ENCODE data around the gene SYNDIG1L.
"Not testable (repeated sequence)": the region's sequence is repeated elsewhere in the genome, so short reads cannot be mapped to it uniquely, and the experiment has no call there.

SYNDIG1L gene

GRCh38 chr14:74400031-74400685, 25.9 kb downstream of the SYNDIG1L start:
- no peak overlapping the region for H3K4me3 ChIP-seq (ENCODE audit: low read depth, low read length)
- TF ChIP-seq CTCF (conservative IDR thresholded peaks at IDR 0.05; ENCODE audit: low read depth, low read length): peak; percentile 52
- DNase-seq (ENCODE audit: low read depth): peak; percentile 38

GRCh38 chr14:74395094-74395493, 30.9 kb downstream of the SYNDIG1L start:
- no peak overlapping the region for H3K4me3 ChIP-seq (ENCODE audit: low read depth, low read length)
- no peak for TF ChIP-seq CTCF (conservative IDR thresholded peaks at IDR 0.05; ENCODE audit: low read depth, low read length)
- no peak for DNase-seq (ENCODE audit: low read depth)

GRCh38 chr14:74394549-74394948, 31.5 kb downstream of the SYNDIG1L start:
- DNase-seq (ENCODE audit: low read depth): no peak
- TF ChIP-seq CTCF (conservative IDR thresholded peaks at IDR 0.05; ENCODE audit: low read depth, low read length): no peak
- H3K4me3 ChIP-seq (ENCODE audit: low read depth, low read length): no peak overlapping the region

GRCh38 chr14:74392616-74393570, 33.1 kb downstream of the SYNDIG1L start:
- no peak for DNase-seq (ENCODE audit: low read depth)
- H3K4me3 ChIP-seq (ENCODE audit: low read depth, low read length): no peak overlapping the region
- no peak for TF ChIP-seq CTCF (conservative IDR thresholded peaks at IDR 0.05; ENCODE audit: low read depth, low read length)

- TF ChIP-seq CTCF (conservative IDR thresholded peaks at IDR 0.05; ENCODE audit: low read depth, low read length): no peak
- no peak for DNase-seq (ENCODE audit: low read depth)
- H3K4me3 ChIP-seq (ENCODE audit: low read depth, low read length): no peak overlapping the region
Observed at GRCh38 chr14:74391479-74391878, 34.5 kb downstream of the SYNDIG1L start.

GRCh38 chr14:74390505-74390904, 35.5 kb downstream of the SYNDIG1L start:
- DNase-seq (ENCODE audit: low read depth); H3K4me3 ChIP-seq (ENCODE audit: low read depth, low read length): not testable (repeated sequence)

- H3K4me3 ChIP-seq (ENCODE audit: low read depth, low read length): no peak overlapping the region
Observed at GRCh38 chr14:74389980-74390379, 36.0 kb downstream of the SYNDIG1L start.

More at GRCh38 chr14:74389980-74390379, 36.0 kb downstream of the SYNDIG1L start:
- TF ChIP-seq CTCF (conservative IDR thresholded peaks at IDR 0.05; ENCODE audit: low read depth, low read length): no peak
- DNase-seq (ENCODE audit: low read depth): no peak
